ENCODE data around the gene CCDC54.

GRCh38 chr3:107356706-107357105, 20.5 kb upstream of the CCDC54 start:
- TF ChIP-seq EP300 (IDR thresholded peaks at IDR 0.05), result no peak
- TF ChIP-seq CTCF (IDR thresholded peaks at IDR 0.05), result no peak
- no peak for TF ChIP-seq POLR2A (IDR thresholded peaks at IDR 0.05)

Data from stomach (tissue), 4 donors.